ENCODE data around the gene UBXN11. TPM values are rescaled to one million over a fixed set of nuclear protein-coding genes. Genes with fewer than 3 reads are reported as not detected.
A peak's percentile ranks its signal among the peaks of the same experiment; 100 is the strongest.

Gene UBXN11
- total RNA-seq = 23.1 TPM

DNA sequence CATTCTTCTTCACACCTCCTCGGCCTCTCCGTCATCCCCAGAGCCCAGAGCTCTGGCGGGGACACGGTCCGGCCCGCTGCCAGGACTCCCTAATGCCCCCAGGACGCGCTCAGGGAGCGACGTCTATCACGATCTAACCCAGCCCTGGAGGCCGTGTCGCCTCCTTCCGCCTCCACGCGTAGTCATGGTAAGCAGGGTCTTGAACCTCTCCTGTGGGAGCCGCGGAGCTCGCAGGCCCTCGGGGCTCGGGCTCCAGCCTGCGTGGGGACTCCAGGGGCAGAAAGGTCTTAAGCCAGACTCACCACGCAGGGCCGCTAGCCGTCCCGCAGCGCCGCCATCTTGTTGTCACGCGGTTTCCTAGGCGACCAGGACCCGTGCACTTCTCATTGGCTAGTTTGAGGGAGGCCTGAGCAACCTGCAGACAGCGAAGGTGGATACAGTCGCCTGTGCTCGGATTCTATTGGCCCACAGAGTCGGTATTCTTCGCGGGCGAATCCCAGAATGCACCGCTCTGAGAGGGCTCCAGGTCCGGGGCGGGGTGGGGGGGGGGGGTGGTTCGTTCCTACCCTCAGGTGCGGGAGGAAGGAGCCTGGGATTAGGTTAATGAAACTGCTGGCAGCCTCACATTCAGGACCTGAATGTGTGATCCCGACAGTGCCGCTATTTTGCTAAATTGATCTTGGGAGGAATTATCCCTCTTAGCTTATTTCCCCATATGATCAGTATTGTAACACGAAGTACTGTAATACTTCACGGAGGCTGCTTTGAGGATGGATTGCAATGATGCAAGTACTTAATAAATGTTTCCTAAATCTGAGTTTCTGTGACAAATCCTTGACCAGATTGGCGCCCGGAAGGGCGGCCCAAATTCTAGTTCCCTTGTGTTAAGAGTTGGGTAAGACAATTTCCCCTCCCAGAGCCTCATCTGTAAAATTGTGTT lies at the start of gene UBXN11:
Gene UBXN11, minus strand, starts transcription at position 347 of the 940 bp plus-strand sequence. CDS start 3,753 bp downstream, outside the sequence.
- ATAC-seq (peak; percentile 98), DNase-seq (ENCODE audit: low spot score) (peak; percentile 90)
- intact Hi-C loops (cut with DNase I) = no loop called here

- ATAC-seq = no peak
- intact Hi-C loops (cut with DNase I) = no loop called here
Measured at GRCh38 chr1:26356106-26356505, 49.7 kb upstream of the UBXN11 start.

GRCh38 chr1:26354972-26355371 lies 48.5 kb upstream of the UBXN11 start:
- no peak for ATAC-seq
- no peak for DNase-seq (ENCODE audit: low spot score)
- intact Hi-C loops (cut with DNase I) = no loop called here

More at GRCh38 chr1:26356106-26356505, 49.7 kb upstream of the UBXN11 start:
- DNase-seq (ENCODE audit: low spot score) = no peak

- DNase-seq (ENCODE audit: low spot score) = no peak
- intact Hi-C loops (cut with DNase I) = no loop called here
- ATAC-seq = peak; percentile 15
Measured at GRCh38 chr1:26353976-26354820, 47.8 kb upstream of the UBXN11 start, which contains the start of gene CRYBG2. TSS of gene CRYBG2 (minus strand) at chr1:26354130. CDS start at chr1:26346657, 7,473 bp downstream.

DNA sequence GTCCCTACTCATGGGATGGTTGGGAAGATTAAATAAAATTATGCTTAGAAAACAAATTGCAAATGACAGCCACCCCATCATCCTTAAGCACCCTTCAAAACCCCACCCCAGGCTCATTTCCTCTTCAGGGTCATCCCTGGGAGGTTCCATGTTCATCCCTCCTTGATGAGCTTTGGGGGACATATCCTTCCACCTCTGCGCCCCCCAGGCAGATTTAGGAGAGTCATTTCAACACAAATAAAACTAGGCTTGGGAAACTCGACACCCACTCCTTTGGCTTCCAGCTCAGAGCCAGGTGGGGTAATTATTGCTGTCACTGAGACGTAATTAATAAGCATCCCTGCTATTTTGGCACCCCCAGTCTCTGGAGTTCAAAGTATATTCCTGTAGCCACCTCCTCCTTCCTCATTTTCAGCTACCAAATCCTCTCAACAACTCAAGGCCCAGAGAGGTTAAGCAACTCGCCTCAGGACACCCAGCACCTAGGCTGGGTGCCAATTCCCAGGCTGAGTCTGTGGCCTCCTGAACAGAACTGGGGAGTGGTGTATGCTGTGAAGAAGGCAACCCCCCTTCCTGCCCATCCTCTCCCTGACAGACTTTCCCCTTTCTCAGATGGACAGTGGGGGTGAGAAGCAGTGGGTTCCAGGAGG lies 46.9 kb upstream of the UBXN11 start:
- ATAC-seq = no peak
- intact Hi-C loops (cut with DNase I) = no loop called here
- no peak for DNase-seq (ENCODE audit: low spot score)

DNA sequence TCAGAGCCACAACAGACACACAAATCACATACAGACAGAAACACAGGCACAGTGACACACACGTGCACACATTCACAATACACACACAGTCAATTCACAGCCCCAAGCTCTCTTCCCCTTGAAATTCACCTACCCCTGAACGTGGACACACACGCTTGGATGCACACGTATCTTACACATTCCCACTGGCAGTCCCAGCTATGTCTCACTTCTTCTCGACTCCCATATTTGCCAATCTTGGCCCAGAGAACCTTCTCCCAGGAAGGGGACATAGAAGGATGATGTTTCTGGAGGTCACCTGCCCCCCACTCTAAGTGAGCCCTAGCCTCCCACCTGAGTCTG lies 45.9 kb upstream of the UBXN11 start:
- DNase-seq (ENCODE audit: low spot score) (no peak), ATAC-seq (no peak)
- intact Hi-C loops (cut with DNase I) = no loop called here

DNA sequence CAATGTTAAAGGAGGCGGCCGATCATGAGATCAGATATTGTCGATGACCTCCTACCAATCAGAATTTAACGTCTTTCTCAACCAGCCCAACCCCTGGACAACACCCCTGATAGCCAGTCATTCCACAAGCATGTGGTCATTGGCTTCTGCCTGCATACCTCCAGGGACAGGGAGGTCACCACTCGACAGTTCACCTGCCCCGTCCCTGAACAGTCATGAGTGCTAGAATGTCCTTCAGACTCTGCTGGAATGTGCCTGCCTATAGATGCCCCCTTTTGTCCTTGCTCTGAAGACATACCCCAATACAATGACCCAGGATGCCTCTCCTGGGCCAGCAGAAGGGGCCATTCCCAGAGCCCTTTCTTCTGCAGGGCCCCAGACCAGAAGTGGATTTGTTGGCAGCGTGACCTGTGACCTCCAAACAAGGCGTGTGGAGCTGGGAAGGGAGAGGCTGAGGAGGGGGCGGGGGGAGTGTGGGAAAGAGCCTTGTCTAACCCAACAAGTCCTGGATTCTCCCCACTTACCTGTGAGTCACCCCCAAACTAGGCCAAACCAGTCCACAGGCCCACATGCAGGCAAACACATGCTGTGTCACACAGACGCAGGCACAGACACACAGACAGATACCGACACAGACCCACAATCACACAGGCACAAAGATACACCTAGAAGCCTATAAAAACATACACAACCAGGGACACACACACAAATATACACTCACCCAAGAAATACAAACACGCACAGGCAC lies 45.3 kb upstream of the UBXN11 start:
- no peak for DNase-seq (ENCODE audit: low spot score)
- intact Hi-C loops (cut with DNase I) = no loop called here
- no peak for ATAC-seq

DNA sequence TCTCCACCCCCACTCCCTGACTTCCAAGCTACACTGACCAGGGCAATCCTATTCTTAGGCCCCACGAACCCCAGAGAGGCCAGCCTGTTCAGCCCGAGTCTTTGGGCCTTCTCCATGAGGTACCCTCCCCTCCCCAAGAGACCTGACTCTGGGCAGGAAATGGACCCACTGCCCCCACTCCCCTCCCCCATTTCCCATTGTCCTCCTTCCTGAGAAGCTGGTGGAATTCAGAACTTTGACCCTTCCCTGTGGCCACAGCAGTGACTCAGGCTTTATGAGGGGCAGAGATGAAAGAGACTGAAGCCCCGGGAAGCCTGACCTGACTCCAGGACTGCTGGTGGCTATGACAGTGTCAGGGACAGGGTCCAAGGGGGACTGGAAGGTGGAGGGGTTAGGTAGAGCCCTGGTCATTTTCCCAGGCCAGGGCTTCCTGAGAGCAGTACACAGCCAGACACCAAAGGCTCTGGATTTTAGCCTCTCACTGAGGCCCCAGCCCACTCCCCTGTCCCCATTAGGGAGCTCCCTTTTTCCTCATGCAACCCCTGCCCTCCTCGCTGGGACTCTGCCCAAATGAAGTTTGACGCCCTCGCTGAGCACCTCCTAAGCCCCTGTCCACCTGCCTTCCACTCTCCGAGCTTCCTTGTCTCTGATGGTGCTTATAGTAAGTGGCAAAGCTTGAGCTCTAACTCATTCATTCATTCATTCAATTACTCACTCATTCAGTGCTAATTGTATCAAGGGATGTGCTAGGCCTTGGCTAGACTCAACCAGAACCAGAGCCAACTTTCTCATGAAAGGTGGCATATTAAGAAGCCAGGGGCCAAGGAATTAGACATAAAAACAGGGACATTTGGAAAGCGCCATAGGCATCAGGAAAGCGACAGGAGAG lies 44.5 kb upstream of the UBXN11 start:
- DNase-seq (ENCODE audit: low spot score) (no peak), ATAC-seq (no peak)
- intact Hi-C loops (cut with DNase I) = no loop called here

DNA sequence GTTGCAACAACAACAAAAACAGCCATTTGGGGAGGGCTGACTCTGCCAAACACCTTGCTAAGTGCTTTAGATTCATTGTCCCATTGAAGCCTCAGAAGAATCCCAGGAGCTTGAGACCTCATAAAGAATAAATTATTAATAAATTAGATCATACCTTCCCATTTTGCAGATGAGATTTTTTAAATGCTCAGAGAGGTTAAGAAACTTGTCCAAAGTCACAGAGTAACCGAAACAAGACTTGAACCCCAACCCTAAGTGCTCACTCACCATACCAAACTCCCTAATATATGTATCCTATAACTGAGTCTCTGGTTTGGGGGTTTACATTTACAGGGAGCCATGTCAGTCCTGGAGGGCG lies 43.9 kb upstream of the UBXN11 start:
- intact Hi-C loops (cut with DNase I) = no loop called here
- DNase-seq (ENCODE audit: low spot score) = no peak
- no peak for ATAC-seq

GRCh38 chr1:26349877-26350244 lies 43.4 kb upstream of the UBXN11 start:
- ATAC-seq = no peak
- intact Hi-C loops (cut with DNase I) = no loop called here
- DNase-seq (ENCODE audit: low spot score) = no peak

GRCh38 chr1:26349188-26349876 lies 42.9 kb upstream of the UBXN11 start:
- intact Hi-C loops (cut with DNase I) = no loop called here
- ATAC-seq (no peak), DNase-seq (ENCODE audit: low spot score) (no peak)

DNA sequence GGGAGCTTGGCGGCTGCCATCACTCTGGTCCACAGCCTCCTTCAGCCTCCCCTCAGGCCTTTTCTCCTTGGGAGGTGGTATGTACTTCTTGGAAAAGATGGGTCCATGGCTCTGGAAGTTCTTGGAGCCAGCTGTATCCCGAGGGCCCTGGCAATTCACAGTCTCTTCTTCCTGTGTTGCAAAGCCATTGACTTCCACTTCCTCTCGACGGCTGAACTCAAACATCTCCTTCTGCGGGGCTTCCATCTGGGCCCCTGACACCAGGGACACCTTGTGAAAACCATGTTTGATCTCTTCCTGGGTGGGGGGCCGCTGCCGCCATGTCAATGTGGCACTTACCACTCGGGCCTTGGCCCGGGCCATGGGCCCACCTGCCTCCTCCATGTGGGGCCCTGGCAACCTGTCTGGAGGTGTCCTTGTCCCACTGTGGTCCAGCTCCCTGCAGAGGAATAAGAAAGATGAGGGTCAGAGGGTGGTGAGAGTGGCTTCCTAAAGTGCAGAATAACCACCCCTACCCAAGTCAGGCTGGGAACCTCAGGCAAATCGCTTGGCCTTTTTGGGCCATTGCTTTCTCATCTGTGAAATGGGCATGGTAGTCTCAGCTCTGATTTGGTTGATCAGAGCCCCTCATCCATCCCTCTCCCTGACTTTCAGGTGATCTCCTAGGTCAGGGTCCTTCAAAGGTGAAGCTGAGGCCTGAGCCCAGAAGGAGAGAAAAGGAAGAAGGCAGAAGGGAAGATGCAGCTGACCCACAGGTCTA lies 40.0 kb upstream of the UBXN11 start:
- no peak for DNase-seq (ENCODE audit: low spot score)
- no peak for ATAC-seq
- intact Hi-C loops (cut with DNase I) = no loop called here

- no peak for DNase-seq (ENCODE audit: low spot score)
- no peak for ATAC-seq
- intact Hi-C loops (cut with DNase I) = no loop called here
Measured at GRCh38 chr1:26345718-26346117, 39.3 kb upstream of the UBXN11 start.

DNA sequence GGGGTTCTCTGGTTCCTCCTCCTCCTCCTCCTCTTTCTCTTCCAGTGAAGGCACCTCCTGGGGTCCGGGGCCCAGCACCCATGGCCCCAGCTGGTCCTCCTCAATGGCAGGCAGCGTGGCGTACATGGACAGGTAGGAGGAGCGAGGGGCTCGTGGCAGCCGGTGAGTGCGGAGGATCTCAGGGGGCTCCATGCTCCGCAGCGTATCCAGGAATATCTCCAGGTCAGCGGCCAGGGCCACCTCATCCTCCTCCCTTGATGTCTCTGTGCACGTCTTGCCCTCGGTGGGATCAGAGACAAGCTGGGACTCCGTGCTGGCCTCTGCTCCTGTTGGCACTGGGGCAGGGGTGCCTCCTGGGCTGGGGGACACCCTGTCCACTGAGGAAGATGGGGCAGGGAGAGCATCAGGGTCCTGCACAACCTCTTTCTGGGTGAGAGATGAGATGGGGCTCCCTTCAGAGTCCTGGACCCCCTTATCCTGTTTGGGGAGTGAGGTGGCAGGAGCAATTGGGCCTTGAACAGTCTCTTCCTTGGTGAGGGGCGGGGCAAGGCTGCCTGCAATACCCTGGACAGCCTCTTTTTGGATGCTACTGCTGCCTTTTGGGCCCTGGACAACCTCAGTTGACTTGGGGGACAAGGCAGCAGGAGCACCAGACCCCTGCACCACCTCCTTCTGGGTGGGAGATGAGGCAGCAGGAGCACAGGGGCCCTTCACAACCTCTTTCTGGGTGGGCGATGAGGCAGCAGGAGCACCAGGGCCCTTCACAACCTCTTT lies 37.9 kb upstream of the UBXN11 start:
- intact Hi-C loops (cut with DNase I) = no loop called here
- no peak for ATAC-seq
- no peak for DNase-seq (ENCODE audit: low spot score)

DNA sequence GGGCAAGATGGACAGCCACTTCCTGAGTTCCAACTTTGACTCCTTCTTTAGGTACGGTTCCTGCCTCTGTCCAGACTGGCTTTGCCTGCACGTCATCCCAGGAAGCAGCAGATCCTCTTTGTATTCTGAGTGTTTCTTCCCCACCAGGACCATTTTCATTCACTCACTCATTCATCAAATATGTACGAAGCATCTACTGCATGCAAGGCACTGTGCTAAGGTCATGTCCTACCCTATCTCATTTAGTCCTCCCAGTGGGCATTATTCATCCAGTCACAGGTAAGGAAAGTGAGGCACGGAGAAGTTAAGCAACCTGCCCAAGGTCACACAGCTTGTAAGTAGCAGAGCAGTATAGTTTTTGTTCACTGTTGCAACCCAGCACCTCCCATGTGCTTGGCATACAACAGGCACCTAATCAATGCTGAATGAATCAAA lies 33.6 kb upstream of the UBXN11 start:
- ATAC-seq (no peak), DNase-seq (ENCODE audit: low spot score) (no peak)
- intact Hi-C loops (cut with DNase I) = no loop called here

GRCh38 chr1:26338670-26339069 lies 32.2 kb upstream of the UBXN11 start:
- intact Hi-C loops (cut with DNase I) = no loop called here
- no peak for ATAC-seq

More at GRCh38 chr1:26338670-26339069, 32.2 kb upstream of the UBXN11 start:
- DNase-seq (ENCODE audit: low spot score) = no peak

Data from sciatic nerve (tissue), 2 donors.